Measurements from ENCODE around the gene ZNF223.
A peak's percentile ranks its signal among the peaks of the same experiment; 100 is the strongest.

- peak; percentile 76; the same call in 1 of the 2 replicates for TF ChIP-seq POLR2AphosphoS5 (IDR thresholded peaks at IDR 0.05; ENCODE audit: low read depth, low read length)
- no peak for TF ChIP-seq TAF1 (IDR thresholded peaks at IDR 0.05; ENCODE audit: borderline replicate concordance, insufficient read depth, low read length)
- TF ChIP-seq SIN3A (IDR thresholded peaks at IDR 0.05; ENCODE audit: borderline replicate concordance, insufficient read depth, low read length) = no peak
- TF ChIP-seq, protein P1, sequence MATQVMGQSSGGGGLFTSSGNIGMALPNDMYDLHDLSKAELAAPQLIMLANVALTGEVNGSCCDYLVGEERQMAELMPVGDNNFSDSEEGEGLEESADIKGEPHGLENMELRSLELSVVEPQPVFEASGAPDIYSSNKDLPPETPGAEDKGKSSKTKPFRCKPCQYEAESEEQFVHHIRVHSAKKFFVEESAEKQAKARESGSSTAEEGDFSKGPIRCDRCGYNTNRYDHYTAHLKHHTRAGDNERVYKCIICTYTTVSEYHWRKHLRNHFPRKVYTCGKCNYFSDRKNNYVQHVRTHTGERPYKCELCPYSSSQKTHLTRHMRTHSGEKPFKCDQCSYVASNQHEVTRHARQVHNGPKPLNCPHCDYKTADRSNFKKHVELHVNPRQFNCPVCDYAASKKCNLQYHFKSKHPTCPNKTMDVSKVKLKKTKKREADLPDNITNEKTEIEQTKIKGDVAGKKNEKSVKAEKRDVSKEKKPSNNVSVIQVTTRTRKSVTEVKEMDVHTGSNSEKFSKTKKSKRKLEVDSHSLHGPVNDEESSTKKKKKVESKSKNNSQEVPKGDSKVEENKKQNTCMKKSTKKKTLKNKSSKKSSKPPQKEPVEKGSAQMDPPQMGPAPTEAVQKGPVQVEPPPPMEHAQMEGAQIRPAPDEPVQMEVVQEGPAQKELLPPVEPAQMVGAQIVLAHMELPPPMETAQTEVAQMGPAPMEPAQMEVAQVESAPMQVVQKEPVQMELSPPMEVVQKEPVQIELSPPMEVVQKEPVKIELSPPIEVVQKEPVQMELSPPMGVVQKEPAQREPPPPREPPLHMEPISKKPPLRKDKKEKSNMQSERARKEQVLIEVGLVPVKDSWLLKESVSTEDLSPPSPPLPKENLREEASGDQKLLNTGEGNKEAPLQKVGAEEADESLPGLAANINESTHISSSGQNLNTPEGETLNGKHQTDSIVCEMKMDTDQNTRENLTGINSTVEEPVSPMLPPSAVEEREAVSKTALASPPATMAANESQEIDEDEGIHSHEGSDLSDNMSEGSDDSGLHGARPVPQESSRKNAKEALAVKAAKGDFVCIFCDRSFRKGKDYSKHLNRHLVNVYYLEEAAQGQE (IDR thresholded peaks at IDR 0.05; ENCODE audit: insufficient read depth in 1 of 2, low read depth in 2 of 2, low read length in 2 of 2) = no peak
These were observed at the start of gene ZNF223 for GRCh38 chr19:44051650-44052402.
